Measurements from ENCODE around the gene ODC1.
"Not testable (repeated sequence)": the region's sequence is repeated elsewhere in the genome, so short reads cannot be mapped to it uniquely, and the experiment has no call there.

The ODC1 gene

DNA sequence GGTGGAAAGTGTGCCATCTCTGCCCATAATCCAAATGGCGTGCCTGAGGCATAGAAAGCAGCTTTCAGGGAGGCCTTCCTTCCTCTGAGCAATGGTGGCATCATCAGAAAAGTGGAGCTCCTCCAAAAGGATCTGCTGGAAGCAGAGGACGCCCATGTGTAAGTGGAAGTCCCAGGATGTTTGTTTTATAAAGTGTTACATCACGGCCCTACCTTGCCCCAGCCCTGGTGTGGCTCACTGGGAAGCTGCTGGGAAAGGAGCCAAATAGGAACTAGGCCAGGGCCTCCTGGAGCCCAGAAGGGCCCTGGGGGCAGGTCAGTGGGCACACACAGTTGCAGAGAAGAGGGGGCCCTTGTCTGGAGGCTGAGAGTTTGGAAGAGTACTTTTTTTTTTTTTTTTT is 4.2 kb upstream of the ODC1 start:
- no peak for DNase-seq

GRCh38 chr2:10451819-10452218 is 3.7 kb upstream of the ODC1 start:
- no peak for DNase-seq

GRCh38 chr2:10449838-10450691 is 1.9 kb upstream of the ODC1 start:
- DNase-seq, result no peak

- DNase-seq, result no peak
Measured at GRCh38 chr2:10449486-10449831, 1.3 kb upstream of the ODC1 start.

DNA sequence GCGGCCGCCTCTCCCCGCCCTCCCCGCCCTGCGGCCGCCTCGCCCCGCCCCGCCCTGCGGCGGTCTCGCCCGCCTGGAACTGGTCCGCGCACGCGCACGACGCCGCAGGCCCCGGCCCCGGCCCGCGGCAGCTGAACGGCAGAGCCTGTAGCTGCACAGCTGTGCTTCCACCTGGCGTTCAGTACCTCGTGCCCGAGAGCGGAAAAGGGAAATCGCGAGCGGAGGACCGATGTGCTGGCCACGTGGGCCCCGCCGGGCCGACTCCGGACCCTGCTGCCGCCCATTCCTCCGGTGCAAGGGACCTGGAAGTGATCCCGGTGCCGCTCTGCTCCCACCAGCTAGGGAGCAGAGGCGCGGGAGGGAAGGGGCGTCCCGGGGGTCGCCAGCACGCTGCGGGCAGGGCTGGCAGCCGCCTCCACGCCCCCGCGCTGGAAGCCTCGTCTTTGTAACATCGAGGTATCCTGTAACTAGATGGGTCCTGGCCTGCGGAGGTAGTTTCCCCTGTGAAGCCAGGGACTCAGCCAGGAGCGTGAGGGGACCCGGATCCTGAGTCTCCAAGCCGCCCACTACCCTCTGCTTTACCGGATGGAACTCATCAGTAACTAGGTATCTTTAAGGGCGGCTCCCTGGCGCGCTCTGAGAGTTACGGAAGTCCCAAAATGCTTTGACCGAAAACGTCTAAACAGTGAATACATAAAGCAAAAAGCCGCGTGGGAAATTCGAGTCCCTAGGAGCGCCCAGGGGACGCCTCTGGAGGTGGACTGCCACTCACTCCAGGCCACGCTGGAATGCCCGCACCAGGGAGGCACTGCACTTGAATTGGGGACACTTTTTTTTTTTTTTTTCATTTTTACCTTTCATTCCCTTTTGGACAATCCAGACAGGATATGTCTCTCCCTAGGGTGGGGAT is 704 bp upstream of the ODC1 start:
- DNase-seq, result peak; percentile 91

DNA sequence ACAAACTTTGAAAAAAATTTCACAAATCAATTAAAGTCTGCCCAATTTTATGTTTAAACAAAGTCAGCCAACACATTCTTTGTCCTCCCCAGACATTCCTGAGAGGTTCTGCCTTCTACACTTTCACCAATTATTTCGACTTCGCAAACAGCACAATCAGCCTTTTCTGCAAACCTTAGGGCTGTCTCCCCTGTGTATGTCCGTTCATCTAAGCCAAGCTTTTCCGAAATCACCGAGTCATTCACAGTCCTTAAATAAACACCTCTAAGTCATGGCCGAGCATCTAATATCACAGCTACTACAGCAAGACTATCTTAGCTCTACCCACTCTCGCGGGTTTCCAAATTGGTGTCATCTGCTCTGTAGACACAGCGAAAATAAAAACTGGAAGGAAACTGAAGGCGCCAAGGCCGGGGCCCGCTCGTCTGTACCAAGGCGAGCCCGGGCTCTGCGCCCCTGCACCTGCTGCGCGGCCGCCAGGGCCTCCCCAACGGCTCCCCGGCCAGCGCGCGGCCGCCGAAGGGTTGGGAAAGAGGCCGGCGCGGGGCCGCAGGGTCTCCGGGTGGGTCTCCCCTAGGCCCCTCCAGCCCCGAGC is 730 bp downstream of the ODC1 start:
- DNase-seq, result peak; percentile 25

DNA sequence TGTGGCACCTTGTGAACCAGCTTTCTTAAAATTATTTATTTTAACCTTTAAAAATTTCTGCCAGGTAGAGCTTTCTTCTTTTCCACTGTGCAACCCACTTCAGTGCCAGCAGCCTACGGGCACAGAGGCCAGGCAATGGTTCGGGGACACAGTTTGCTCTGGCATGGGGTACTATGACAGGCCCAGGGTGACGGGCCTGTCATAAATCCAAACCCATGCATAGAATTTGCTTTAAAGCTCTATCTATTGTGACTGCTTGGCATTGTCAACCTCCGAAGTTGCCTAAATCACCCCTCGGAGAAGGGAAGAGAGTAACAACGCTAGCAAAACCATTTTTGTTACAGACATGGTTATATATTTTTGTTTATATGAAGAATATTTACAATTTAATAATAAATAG is 1.5 kb downstream of the ODC1 start:
- DNase-seq, result no peak

GRCh38 chr2:10444463-10444862 is 3.7 kb downstream of the ODC1 start:
- DNase-seq, result no peak

DNA sequence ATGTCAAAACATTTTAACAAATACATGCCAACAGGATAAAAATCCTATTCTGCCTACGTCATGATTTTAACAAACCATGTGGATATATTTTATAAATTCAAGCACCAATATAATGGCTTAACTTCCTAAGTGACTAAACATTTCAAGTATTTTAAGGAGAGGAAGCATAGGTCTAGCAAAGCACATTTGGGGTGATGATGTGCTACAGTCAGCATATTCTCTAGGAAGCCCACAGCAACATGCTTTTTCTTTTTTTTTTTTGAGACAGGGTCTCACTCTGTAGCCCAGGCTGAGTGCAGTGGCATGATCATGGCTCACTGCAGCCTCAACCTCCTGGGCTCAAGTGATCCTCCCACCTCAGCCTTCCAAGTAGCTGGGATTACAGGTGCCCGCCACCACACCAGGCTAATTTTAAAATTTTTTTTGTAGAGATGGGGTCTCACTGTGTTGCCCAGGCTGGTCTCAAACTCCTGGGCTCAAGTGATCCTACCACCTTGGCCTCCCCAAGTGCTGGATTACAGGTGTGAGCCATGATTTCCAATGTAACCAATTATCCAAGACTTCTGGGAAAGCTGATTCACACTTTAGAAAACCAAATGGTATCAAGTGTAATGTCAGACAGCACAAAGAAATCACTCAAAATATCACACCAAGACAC is 5.5 kb downstream of the ODC1 start:
- not testable (repeated sequence) for DNase-seq

GRCh38 chr2:10441948-10442347 is 6.2 kb downstream of the ODC1 start:
- no peak for DNase-seq

DNA sequence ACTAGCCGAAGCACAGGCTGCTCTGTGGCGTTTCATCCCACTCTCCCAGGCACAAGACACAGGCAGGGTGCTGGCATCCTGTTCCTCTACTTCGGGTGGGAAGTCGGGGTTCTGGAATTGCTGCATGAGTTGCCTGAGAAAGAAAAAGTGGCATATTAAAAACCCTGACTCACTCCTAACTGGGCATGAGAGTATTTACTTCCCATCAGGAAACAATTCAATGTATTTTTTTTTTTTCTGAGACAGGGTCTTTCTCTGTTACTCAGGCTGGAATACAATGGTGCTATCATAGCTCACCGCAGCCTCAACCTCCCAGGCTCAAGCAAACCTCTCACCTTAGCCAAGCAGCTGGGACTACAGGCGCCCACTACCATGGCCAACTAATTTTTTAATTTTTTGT is 7.4 kb downstream of the ODC1 start:
- DNase-seq, result no peak

DNA sequence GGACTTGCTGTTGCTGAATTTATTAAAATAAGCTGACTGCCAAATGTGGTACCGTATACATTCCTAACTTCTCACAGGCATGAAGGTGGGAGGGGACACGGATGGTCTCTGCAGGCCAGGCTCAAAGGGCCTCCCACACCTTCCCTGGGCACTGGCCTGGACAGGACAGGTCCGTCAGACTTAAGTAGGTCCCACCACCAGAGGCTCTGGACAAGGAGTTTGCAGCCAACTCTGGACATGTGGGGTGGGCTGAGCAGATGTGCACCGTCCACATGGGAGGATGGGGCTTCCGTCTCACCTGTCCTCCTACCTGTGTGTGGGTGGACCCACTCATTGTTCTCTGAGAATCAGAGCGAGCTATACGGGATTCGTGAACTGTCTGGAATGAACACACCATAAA is 8.2 kb downstream of the ODC1 start:
- no peak for DNase-seq

- no peak for DNase-seq
Measured at GRCh38 chr2:10439185-10439879, 8.8 kb downstream of the ODC1 start.

DNA sequence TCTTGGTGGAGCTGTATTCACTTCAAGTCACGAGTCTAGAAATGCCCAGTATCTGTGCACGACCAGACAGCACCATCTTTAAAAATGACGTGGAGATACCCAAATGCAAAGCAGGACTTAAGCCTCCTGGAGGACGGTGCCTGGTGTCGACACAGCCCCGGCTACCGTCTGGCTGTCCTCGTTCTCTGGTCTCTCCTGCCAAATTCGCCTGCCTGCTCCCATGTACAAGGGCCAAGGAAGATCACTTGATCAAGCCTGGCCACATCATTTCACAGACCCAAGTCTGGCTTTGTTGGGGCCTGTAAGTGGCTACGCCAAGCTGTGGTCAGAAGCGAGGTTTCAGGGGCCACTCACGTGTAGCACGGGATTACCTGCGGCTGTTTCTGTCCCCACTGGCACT is 9.4 kb downstream of the ODC1 start:
- no peak for DNase-seq

DNA sequence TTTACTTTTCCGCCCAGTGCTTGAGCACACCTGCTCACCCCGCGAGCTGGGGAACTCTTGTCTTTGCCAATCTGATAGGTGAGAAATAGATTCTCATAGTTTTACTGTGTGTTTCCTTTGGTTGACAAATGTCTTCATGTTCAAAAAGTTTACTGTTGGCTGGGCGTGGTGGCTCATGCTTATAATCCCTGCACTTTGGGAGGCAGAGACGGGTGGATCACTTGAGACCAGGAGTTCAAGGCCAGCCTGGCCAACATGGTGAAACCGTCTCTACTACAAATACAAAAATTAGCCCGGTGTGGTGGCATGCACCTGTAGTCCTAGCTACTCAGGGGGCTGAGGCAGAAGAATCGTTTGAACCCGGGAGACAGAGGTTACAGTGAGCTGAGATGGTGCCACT is 10.3 kb downstream of the ODC1 start:
- no peak for DNase-seq

DNA sequence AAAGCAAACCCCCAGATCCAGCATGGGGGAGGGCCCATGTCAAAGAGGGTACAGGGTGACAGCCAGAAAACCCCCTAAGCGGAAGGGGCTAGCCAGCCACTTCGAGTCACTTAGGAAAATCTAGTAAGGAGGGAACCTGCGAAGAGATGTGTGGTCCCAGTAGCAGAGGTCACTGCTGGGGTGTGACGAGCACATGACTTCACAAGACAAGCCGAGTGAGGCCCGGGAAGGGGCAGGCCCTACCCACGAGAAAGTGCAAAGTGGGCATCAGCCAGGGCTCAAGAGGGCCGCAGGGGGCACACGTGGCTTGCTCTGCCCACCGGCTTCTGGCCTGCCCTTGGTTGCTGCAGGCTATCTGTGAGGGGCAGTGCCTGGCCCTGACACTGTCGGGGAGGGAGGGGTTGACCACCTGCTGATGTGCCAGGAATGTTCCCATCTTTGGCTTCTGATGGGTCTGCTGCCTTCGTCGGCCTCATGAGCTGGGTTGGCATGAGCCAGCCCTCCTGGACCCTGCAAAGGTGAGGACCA is 11.5 kb downstream of the ODC1 start:
- no peak for DNase-seq

DNA sequence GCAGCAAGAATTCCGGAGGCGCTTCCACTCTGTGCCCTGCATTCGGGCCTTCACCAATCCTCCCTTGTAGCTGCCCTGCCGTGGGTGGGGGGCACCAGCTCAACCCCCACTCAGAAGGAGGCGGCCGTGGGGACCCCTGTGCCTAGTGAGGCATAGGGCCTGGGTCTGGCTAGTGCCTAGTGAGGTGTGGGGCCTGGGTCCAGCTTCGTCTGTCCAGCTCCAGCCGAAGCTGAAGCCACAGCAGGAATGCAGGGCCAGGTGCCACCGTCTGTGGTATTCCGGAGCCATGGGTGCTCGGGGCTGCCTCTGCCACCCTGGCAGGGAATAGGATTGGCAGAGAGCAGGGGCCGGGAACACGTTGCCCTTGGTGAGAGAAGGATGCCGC is 12.3 kb downstream of the ODC1 start:
- no peak for DNase-seq

DNA sequence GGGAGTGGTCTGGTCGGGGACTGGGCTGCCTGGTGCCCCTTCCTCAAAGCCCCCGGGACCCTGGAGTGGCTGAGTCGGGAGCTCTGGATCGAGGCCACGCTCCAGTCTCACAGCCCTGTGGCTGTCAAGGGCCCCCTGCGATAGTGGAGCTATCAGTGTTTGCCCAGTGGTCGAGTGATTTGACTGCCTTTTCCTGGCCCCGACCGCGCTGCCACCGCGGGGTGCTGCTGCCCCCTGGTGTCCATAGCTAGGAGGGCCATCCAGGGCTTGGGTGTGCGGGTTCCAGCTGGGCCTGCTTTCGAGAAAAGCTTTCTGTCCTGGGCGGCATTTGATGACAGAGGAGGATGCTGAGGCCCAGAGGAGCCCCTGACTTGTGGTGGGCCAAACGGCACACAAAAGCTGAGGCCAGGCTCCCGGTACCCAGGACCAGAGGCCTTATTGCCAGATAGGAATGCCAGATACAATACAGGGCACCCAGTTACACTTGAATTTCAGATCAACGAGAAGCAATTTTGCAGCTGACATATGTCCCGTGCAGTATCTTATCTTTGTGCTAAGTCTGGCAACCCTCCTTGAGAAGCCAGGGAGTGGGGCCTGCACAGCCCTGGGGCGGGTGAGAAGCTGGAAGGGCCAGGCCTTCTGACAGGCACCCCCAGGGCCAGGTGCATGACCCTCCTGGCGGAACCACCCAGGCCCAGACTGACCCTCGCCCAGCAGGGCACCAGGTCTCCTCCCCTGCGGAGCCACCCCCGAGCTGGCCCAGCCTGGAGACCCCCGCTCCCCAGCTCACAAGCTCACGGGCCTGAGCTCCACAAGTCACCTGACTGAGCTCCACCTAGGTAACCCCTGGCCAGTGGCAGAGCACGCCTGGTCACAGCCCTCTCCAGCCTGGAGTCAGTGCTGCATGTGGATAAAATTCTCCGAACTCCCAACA is 13.0 kb downstream of the ODC1 start:
- peak; percentile 65 for DNase-seq

- DNase-seq, result no peak
Measured at GRCh38 chr2:10433947-10434885, 13.9 kb downstream of the ODC1 start.

All from activated CD4-positive, alpha-beta T cell treated with anti-CD3 and anti-CD28 coated beads, Interleukin-2, amount 50 U/mL, for 1 hour (primary cell).